ENCODE results near the gene ARSA. TPM values are rescaled to one million over a fixed set of nuclear protein-coding genes. Genes with fewer than 3 reads are reported as not detected.

ARSA gene
- total RNA-seq (2022; extraction: Qiagen RNA extraction): 18.8 to 26.8 TPM (median 24.2 TPM) in 5 replicates

GRCh38 chr22:50627642-50628542 is at the start of gene ARSA:
Gene ARSA (minus strand): TSS chr22:50628152. CDS start chr22:50627779, 373 bp downstream.

GRCh38 chr22:50672471-50673230 is 44.7 kb upstream of the ARSA start, which contains the start of gene SHANK3:
Gene SHANK3 (plus strand): TSS chr22:50672823.

DNA sequence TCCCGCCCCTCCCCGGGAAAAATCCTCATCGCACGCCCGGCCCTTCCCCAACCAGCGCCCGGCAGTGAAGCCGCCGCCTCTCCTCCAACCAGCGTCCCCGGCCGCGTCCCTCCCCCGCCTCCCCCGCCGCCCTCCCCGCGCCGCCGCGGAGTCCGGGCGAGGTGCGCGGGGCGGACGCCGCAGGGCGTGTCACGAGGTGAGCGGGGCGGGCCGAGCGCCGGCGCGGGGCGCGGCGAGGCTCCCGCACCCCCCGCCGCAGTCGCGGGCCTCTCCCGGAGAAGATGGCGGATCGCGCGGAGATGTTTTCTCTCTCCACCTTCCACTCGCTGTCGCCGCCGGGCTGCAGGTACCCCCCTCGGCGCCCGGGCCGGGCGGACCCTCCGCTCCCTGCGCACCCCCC is 27.4 kb downstream of the ARSA start, which contains the start of gene MAPK8IP2:
TSS of gene MAPK8IP2 (plus strand) at position 256 of the 400 bp plus-strand sequence. CDS start at position 282, 26 bp downstream.

DNA sequence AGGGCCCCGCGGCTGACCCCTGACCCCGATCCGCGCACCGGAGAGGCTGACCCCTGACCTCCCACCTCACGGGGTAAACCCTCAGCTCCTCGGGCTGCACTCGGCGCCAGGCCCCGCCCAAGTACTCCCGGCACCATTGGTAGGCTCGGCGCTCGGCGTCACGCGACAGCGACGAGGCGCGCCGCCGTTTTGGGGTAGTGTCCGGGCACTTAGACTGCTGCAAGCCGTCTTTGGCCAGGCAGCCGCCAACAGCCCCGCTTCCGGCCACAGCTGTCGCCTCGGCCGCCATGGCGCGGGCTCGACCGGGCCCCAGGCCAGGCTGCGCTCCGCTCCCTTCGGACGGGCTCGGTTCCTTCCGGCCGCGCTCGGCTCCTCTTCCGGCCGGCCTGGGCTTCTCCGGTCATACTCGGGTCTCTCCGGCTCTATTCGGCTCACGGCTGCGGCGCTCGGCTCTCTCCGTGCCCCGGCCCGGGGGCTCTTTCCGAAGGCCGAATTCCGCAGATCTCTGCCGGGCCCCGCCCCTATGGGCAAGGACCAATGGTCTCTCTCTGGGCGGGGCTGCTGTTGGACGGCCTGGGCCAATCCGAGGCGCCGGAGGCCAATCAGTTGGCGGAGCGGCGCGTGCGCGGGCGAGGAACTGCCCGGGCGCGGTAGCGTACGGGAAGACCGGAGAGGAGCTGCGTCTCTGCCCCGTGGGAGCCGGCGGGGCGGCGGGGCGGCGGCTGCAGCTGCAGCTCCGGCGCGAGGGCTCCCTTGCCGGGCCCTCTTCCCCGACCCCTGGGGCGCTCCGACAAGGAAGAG is 45.3 kb downstream of the ARSA start, which contains the start of gene CHKB:
TSS of gene CHKB (minus strand) at position 357 of the 801 bp plus-strand sequence. CDS start at position 289, 68 bp downstream.

DNA sequence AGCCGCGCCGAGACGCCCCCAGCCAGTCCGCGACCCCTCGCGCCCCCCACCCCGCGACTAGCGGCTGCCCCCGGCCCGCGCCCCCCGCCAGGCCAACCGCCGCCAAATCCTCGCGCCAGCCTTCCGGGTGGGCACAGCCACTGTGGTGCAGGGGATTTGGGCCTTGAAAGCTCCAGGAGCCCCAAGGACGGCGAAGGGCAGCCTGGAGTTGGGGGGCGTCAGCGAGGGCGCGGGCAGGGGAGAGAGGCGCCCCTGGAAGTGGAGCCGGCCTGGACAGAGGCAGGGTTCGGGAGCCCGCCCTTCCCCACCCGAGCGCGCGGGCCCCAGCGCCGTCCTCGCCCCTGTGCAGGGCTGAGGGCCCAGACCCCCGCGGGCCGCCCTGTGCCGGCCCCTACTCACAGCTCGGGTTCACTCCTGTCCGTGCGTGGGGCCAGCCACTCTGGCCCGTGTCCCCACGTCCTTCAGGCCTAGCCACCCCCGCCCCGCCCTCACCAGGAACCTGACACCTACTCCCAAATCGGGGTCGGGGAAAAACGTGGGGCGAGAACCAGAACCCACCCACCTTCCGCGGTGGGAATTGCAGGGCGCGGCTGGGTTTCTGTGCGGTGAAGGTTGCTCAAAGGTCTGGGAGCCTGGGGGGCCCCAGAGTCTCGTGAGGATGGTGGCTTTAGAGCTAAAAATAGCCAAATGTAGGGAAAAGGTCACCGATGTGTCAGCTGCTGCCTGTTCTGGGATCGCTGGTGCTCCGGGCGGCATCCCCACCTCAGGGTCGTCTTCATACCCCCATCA is 49.8 kb downstream of the ARSA start, which contains the start of gene CPT1B:
TSS of gene CPT1B (minus strand) at position 441 of the 789 bp plus-strand sequence. CDS start 512 bp downstream, outside the sequence.

Other genes starting within 250 kb of the ARSA start
- gene SBF1, start 153.1 kb downstream of the ARSA start, total RNA-seq (2022; extraction: Qiagen RNA extraction): 16.9 to 28.6 TPM (median 27.1 TPM) in 5 replicates
- gene ADM2, start 146.6 kb downstream of the ARSA start, total RNA-seq (2022; extraction: Qiagen RNA extraction): 0.38 to 0.83 TPM (median 0.64 TPM) in 5 replicates
- gene MIOX, start 141.3 kb downstream of the ARSA start, total RNA-seq (2022; extraction: Qiagen RNA extraction): 0.12 TPM in 1 of 5 replicates, not detected in the others
- 30.7 to 56.5 TPM (median 52.0 TPM) in 5 replicates for gene LMF2, start 120.5 kb downstream of the ARSA start, total RNA-seq (2022; extraction: Qiagen RNA extraction)
- 33.1 to 39.8 TPM (median 37.6 TPM) in 5 replicates for gene NCAPH2, start 119.9 kb downstream of the ARSA start, total RNA-seq (2022; extraction: Qiagen RNA extraction)
- gene SCO2, start 102.6 kb downstream of the ARSA start, total RNA-seq (2022; extraction: Qiagen RNA extraction): 2.7 to 9.9 TPM (median 5.5 TPM) in 5 replicates
- gene TYMP, start 98.1 kb downstream of the ARSA start, total RNA-seq (2022; extraction: Qiagen RNA extraction): 11.8 to 22.2 TPM (median 19.6 TPM) in 5 replicates
- 0.02 to 0.03 TPM (median 0.03 TPM) in 4 of 5 replicates, not detected in the other for gene KLHDC7B, start 82.3 kb downstream of the ARSA start, total RNA-seq (2022; extraction: Qiagen RNA extraction)
- 0.23 to 0.34 TPM (median 0.30 TPM) in 3 of 5 replicates, not detected in the others for gene SYCE3, start 65.2 kb downstream of the ARSA start, total RNA-seq (2022; extraction: Qiagen RNA extraction)
- 9.9 to 17.7 TPM (median 15.5 TPM) in 5 replicates for gene CPT1B, start 49.7 kb downstream of the ARSA start, total RNA-seq (2022; extraction: Qiagen RNA extraction)
- 15.1 to 22.6 TPM (median 21.0 TPM) in 5 replicates for gene CHKB, start 45.3 kb downstream of the ARSA start, total RNA-seq (2022; extraction: Qiagen RNA extraction)
- gene MAPK8IP2, start 27.4 kb downstream of the ARSA start, total RNA-seq (2022; extraction: Qiagen RNA extraction): 2.7 to 4.3 TPM (median 4.0 TPM) in 5 replicates
- 3.0 to 5.7 TPM (median 4.6 TPM) in 5 replicates for gene SHANK3, start 44.7 kb upstream of the ARSA start, total RNA-seq (2022; extraction: Qiagen RNA extraction)
- 0.07 to 0.25 TPM (median 0.17 TPM) in 4 of 5 replicates, not detected in the other for gene ACR, start 110.1 kb upstream of the ARSA start, total RNA-seq (2022; extraction: Qiagen RNA extraction)
- gene RABL2B, start 155.5 kb upstream of the ARSA start, total RNA-seq (2022; extraction: Qiagen RNA extraction): 18.5 to 21.9 TPM (median 21.1 TPM) in 5 replicates

All from A549 treated with CORT108297 at 1 μM for 4 hours (cell line).